Osteocyte (in vitro differentiated cells): ENCODE measurements around the gene TPR. TPM values are rescaled to one million over a fixed set of nuclear protein-coding genes. Genes with fewer than 3 reads are reported as not detected.

Experiments
- DNase-seq: peaks from one replicate; pipeline ENCODE4 v3.0.0; 2021; ENCODE audit warnings: mixed read lengths; ENCODE audit not compliant: unreplicated experiment; ENCODE audit errors: extremely low spot score
- H3K27ac Mint-ChIP-seq: one replicate; pipeline ENCODE4 v1.8.0; 2021; ENCODE audit warnings: mild to moderate bottlenecking, mixed read lengths; ENCODE audit not compliant: unreplicated experiment
- H3K27me3 Mint-ChIP-seq: one replicate; pipeline ENCODE4 v1.8.0; 2021; ENCODE audit warnings: mixed read lengths; ENCODE audit not compliant: unreplicated experiment
- H3K36me3 Mint-ChIP-seq: one replicate; pipeline ENCODE4 v1.8.0; 2021; ENCODE audit warnings: mixed read lengths; ENCODE audit not compliant: unreplicated experiment
- H3K4me1 Mint-ChIP-seq: one replicate; pipeline ENCODE4 v1.8.0; 2021; ENCODE audit warnings: mixed read lengths; ENCODE audit not compliant: unreplicated experiment
- H3K4me3 Mint-ChIP-seq: one replicate; pipeline ENCODE4 v1.8.0; 2021; ENCODE audit warnings: mild to moderate bottlenecking, moderate library complexity, mixed read lengths; ENCODE audit not compliant: unreplicated experiment
- H3K9me3 Mint-ChIP-seq: one replicate; pipeline ENCODE4 v1.8.0; 2021; ENCODE audit warnings: mixed read lengths; ENCODE audit not compliant: unreplicated experiment
- CTCF ChIP-seq: fragments of 200-600 bp; sonication (generic); IDR thresholded peaks from 2 replicates; pipeline ENCODE4 v1.5.0; 2021; ENCODE audit warnings: antibody characterized with exemption, mild to moderate bottlenecking, moderate library complexity
- total RNA-seq: library from RNA; stranded (reverse); gene quantifications from 2 replicates; pipeline ENCODE4 v1.2.1, GENCODE V29; 2021

The TPR gene
- total RNA-seq, 1 donor from 2014 or later: 116 TPM

- H3K4me1 Mint-ChIP-seq: no peaks in the 10 kb centered on the region
- H3K27ac Mint-ChIP-seq: no peak overlapping the region
- peaks cover 2% of the 10 kb centered on the region for H3K27me3 Mint-ChIP-seq
- DNase-seq: no peak
- H3K4me3 Mint-ChIP-seq: no peak overlapping the region
- H3K36me3 Mint-ChIP-seq: peaks cover 9% of the 10 kb centered on the region
- H3K9me3 Mint-ChIP-seq: no peaks in the 10 kb centered on the region
- TF ChIP-seq CTCF: no peak
These were observed 66.6 kb downstream of the TPR start for GRCh38 chr1:186308264-186309060.

DNA sequence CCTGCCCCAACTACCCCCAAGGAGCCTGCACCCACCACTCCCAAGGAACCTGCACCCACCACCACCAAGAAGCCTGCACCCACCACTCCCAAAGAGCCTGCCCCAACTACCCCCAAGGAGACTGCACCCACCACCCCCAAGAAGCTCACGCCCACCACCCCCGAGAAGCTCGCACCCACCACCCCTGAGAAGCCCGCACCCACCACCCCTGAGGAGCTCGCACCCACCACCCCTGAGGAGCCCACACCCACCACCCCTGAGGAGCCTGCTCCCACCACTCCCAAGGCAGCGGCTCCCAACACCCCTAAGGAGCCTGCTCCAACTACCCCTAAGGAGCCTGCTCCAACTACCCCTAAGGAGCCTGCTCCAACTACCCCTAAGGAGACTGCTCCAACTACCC, 67.6 kb downstream of the TPR start:
- no peaks in the 10 kb centered on the region for H3K9me3 Mint-ChIP-seq
- H3K27ac Mint-ChIP-seq: no peak overlapping the region
- TF ChIP-seq CTCF: no peak
- peaks cover 9% of the 10 kb centered on the region for H3K36me3 Mint-ChIP-seq
- H3K27me3 Mint-ChIP-seq: peaks cover 2% of the 10 kb centered on the region
- DNase-seq: no peak
- H3K4me3 Mint-ChIP-seq: no peak overlapping the region
- no peaks in the 10 kb centered on the region for H3K4me1 Mint-ChIP-seq

DNA sequence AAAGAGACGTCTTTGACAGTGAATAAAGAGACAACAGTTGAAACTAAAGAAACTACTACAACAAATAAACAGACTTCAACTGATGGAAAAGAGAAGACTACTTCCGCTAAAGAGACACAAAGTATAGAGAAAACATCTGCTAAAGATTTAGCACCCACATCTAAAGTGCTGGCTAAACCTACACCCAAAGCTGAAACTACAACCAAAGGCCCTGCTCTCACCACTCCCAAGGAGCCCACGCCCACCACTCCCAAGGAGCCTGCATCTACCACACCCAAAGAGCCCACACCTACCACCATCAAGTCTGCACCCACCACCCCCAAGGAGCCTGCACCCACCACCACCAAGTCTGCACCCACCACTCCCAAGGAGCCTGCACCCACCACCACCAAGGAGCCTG, 68.5 kb downstream of the TPR start:
- Mint-ChIP-seq H3K4me3 (no peak overlapping the region), H3K4me1 (no peaks in the 10 kb centered on the region), H3K27me3 (peaks cover 2% of the 10 kb centered on the region), H3K36me3 (peaks cover 9% of the 10 kb centered on the region), H3K9me3 (no peaks in the 10 kb centered on the region), H3K27ac (no peak overlapping the region)
- TF ChIP-seq CTCF: no peak
- no peak for DNase-seq

DNA sequence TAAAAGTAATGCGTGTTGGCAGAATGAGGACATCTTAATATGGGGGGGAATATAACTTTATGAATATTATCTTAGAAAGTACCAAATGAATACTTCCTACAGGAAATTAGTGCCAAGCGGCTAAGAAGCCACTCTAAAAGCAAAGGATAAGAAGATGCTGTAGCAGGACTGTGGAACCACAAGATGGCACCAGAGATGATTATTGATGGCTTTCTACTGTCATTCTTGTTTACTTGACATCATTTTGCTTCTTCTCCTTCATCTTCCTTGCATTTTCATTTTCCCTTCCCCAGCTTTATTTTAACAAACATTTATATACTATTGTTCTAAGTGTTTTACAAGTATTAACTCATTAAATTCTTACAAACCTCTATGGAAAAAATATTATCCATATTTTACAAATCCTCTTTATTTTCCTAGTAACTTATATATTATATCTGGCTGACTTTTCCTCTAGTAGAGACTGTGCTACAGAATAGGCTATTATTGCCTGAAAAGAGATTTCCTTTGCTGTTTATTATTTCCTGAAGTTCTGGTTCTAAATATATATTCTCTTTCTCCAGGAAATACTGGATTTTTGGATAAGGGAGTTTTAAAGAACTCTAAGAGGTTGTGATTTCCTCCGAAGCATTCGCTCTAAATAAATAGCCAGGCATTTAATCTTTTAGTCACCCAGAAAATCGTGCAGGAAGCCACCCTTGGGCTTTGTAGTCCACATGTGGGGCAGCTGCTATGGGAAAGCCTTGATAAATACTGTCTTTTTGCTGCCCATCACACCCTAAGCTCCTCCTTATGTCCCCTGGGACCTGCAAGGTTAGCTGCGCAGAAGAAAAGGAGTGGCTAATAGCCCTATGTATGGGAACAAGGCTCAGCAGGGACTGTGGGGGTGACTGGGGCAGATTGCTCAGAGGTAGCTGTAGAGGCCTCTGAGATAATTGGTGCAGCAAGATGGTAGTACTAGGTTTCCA, 69.8 kb downstream of the TPR start:
- DNase-seq: no peak
- Mint-ChIP-seq H3K27me3 (peaks cover 2% of the 10 kb centered on the region), H3K4me1 (no peaks in the 10 kb centered on the region), H3K36me3 (peaks cover 4% of the 10 kb centered on the region), H3K4me3 (no peak overlapping the region), H3K9me3 (no peaks in the 10 kb centered on the region), H3K27ac (no peak overlapping the region)
- peak; percentile 65 for TF ChIP-seq CTCF

- Mint-ChIP-seq H3K27ac (no peak overlapping the region), H3K4me1 (no peaks in the 10 kb centered on the region), H3K4me3 (no peak overlapping the region), H3K36me3 (no peaks in the 10 kb centered on the region), H3K9me3 (no peaks in the 10 kb centered on the region), H3K27me3 (peaks cover 2% of the 10 kb centered on the region)
- no peak for DNase-seq
- no peak for TF ChIP-seq CTCF
These were observed 71.1 kb downstream of the TPR start for GRCh38 chr1:186303911-186304310.
